HG03521 (cell line): ENCODE results near the gene KCNS1.
"Not testable (repeated sequence)": the region's sequence is repeated elsewhere in the genome, so short reads cannot be mapped to it uniquely, and the experiment has no call there.

Source experiments
- ATAC-seq: cut with Tn5 transposase; IDR thresholded peaks from one replicate; pipeline ENCODE4 v1.9.1; 2021; ENCODE audit warnings: mild to moderate bottlenecking, moderate library complexity; ENCODE audit not compliant: unreplicated experiment

Gene KCNS1

DNA sequence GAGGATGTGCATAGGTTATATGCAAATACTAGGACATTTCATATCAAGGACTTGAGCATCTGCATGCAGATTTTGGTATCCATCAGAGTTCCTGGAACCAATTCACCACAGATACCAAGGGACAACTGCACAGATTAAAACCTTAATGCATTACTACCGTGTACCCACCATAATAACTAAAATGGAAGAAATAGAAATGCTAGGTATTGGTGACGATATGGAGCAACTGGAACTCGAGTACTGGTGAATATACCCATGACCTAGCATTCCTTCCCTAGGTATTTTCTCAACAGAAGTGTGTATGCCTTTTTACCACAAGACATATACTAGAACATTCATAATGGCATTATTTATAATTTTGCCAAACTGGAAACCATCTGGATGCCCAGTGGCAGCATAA lies 18.5 kb downstream of the KCNS1 start:
- ATAC-seq: no peak

DNA sequence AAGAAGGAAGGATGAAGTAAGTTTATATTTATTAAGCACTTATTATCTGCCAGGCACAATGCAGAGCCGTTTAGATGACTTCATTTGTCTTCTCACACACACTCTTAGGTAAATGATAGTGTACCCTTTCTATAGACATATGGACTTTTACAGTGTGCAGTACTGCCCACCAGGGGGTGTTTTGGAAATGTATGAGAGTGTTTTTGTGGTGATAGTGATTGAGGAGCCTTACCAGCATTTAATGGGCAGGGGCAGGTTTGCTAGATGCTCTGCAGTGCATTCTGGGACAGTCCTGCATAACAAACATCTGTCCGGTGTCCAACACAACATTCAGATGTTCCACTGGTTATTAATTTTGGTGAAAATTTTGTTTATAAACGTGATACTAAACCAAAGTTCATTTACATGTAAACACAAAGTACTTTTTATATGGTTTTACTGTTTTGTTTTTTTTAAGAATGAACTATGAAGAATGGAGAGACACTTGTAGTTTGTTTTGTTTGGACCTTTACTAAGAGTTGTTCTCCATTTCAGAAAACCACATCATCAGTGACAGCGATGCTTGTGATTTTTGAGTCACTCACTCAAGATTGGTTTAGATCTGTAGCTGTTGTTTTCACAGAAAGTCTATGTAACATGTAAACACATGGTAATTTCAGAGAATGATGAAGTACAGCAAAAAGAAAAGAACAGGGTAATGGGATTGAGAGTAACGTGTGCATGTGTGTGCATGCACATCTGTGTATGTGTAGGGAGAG lies 19.9 kb downstream of the KCNS1 start:
- ATAC-seq: no peak

DNA sequence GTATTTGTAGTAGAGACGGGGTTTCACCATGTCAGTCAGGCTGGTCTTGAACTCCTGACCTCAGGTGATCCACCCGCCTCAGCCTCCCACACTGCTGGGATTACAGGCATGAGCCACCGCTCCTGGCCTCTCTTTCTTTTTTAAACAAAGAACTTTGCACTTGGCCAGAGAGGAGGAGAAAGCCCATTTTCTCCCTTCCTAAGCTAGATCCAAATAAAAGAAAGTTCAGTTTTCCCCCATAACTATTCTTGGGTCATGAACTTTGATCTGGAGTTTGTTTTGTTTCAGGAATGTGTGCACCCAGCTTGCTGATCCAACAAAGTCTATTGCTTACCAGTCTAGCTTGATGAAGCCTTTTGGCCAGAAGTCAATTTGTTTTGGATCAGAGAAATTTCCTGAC lies 23.4 kb downstream of the KCNS1 start:
- no peak for ATAC-seq

DNA sequence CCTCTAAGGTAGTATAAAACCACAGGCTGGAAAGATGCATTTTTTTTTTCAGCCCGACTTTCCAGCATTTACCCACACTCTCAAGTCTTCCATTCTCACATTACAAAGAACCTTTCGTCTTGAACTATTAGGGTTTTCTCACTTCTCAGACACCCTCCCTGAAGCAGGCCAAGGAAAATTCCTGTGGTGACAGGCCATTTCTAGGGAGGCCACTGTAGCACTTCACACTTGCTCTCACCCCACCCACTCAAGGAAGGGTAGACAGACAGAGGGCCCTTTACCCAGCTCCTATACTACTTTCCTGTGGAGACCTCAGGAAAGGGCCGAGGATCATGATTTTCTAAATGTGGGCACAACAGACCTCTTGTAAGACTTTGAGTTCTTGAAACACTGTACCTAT lies 27.7 kb downstream of the KCNS1 start:
- ATAC-seq: no peak

DNA sequence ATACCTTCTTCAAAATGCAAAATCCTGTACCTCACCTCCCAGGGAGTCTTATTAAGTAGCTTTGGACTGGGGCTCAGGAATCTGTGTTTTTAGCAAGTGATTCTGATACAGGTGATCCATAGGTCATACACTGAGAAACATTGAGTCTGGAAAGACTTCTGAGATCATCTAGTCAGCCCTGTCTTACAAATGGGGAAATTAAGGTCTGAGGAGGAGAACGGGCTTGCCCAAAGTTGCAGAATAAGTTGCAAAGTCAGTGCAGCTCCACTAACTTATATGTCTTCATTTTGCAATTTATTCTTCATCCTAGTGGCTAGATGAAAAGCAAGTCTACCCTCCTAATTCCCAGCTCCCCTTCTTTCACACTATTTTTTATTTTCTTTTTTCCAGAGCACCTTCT lies 28.9 kb downstream of the KCNS1 start:
- ATAC-seq: no peak

DNA sequence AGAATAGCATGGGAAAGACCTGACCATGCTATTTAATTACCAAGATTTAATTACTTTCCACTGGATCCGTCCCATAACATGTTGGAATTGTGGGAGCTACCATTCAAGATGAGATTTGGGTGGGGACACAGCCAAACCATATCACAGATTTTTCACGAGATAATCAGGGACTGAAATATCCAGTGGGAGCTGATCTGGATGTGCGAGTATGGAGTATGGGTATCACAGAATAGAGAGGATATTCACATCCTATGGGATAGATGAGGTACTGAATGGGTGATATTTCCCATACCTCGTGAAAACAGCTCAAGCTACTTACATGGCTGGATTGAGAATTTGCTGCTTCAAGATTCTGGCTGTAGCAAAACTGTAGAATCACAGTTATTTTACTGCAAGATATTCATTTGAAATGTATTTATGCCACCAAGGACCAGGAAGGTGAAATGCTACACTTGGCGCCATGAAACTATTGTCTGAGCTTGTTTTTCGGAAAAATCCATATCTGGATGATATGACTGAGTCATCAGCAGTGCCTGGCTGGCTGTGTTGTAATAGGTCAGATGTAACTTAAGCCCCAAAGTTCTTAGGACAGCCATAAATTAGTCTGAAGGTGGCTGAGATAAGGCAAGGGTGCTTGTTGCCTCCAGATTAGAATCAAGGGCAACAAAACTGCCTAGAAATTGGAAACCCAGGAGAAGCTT lies 29.8 kb downstream of the KCNS1 start:
- no peak for ATAC-seq

DNA sequence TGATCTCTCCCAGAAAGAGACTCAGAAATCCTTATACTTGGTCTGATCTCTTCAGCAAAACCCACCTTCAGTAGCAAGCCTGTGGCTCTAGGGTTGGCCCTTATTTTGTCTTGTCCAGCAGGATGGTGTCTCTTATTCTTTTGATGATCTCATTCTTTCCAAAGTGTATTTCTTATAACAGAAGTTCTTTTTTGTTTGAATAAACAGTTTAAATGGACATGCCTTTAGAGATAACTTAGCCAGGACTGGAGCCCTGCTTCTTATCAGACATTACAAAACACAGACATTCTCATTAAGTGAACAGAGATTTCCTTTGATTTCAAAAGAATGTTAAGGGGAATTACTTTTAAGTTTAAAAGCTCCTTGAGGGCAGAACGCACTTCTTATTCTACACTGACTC lies 31.7 kb downstream of the KCNS1 start:
- ATAC-seq: no peak

DNA sequence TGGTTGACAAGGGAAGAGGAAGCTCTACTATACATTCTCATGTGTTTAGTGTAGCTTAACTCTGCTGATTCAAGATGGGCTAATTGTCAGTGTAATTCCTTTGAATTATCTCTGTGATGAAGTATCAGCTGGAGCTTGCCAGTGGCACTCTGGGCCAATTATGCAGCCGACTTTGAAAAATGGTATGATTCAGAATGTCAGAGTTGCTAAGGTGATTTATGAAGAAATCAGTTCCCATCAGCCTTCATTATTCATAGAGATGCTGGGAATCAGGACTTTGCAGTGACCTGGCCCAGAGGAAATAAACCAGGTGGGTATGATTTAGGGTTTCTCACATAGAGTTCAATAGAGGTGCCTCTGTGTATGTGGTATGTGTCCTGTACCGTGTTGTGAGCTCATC lies 33.4 kb downstream of the KCNS1 start:
- ATAC-seq: no peak

DNA sequence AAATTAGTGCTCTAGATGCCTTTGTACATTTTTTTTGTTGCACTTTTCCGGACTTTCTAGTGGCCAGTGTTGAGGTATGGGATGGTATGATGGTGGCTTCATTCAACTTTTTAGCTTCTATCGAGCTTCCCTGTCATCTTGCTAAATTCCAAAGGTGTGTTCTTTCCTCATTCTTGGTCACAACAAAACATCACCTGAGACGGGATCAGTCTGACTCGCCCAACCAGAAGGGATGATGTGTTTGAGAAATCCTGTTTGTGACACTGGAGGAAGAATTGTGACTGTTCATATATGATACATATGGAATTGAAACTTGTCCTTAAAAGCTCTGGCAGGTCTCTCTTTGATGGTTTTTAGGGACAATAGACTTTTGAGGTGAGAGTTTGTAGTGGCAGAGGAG lies 33.8 kb downstream of the KCNS1 start:
- ATAC-seq: no peak

DNA sequence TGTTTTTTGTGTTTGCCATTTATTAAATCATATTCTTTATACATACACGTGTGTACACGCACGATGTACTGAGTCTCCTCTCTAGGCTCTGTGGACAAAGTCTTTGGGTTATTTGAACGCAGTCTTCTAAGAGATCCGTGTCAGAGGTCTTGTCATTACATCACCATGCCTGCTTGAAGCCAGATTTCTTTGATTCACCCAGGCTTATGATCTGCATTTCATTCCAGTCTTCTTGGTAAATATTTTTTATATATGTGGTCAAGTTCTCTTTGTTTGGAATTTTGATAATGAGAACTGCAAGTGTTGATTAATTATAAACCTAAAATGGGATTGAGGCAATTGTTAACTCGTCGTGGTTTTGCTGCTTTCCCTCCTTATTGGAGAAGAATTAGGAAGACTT lies 34.6 kb downstream of the KCNS1 start:
- ATAC-seq: no peak

DNA sequence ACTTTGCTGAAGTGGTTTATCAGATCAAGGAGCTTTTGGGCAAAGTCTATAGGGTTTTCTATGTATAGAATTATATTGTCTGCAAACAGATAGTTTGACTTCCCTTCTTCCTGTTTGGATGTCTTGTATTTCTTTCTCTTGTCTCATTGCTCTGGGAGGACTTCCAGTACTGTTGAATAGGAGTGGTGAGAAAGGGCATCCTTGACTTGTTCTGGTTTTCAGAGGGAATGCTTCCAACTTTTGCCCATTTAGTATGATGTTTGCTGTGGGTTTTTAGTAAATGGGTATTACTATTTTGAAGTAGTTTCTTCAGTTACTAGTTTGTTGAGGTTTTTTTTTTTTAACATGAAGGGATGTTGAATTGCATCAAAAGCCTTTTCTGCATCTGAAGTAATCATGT lies 36.1 kb downstream of the KCNS1 start:
- ATAC-seq: no peak

DNA sequence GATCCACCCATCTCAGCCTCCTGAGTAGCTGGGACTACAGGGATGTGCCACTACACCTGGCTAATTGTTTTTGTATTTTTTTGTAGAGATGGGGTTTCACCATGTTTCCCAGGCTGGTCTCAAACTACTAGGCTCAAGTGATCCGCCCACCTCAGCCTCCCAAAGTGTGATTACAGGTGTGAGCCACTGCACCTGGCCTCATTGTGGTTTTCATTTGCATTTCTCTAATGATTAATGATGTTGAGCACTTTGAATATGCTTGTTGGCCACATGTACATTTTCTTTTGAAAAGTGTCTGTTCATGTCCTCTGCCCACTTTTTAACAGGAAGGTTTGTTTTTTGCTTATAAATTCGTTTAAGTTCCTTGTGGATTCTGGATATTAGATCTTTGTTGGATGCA lies 37.8 kb downstream of the KCNS1 start:
- ATAC-seq: not testable (repeated sequence)

DNA sequence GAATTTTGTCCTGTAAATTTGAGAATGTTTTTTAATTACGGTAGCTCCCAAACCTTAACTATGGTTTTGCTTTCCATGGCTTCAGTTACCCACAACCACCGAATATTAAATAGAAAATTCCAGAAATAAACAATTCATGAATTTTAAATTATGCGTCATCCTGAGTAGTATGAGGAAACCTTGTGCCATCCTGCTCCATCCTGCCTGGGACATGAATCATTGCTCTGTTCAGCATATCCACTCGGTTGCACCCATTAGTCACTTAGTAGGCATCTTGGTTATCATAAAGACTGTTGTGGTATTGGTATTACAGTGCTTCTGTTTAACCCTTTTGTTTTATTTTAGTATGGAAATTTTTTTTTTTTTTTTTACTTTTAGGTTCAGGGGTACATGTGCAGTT lies 39.7 kb downstream of the KCNS1 start:
- no peak for ATAC-seq

DNA sequence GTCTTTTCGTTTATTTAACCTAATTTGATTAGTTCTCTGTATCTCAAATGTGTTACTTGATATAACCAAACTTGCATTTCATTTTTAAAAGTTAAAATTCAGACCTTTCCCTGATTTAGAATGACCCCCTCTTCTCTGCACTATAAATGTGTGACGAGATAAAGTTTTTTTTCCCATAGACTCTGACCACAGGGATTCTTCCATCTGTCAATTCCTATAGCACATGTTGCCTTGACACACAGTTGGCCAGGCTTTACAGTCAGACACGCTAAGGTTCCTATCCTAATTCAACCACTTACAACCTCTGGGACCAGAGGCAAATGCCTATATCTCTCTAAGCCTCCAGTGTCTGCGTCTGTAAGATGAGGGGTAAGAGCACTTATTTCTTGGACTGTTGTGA lies 40.6 kb downstream of the KCNS1 start:
- no peak for ATAC-seq

DNA sequence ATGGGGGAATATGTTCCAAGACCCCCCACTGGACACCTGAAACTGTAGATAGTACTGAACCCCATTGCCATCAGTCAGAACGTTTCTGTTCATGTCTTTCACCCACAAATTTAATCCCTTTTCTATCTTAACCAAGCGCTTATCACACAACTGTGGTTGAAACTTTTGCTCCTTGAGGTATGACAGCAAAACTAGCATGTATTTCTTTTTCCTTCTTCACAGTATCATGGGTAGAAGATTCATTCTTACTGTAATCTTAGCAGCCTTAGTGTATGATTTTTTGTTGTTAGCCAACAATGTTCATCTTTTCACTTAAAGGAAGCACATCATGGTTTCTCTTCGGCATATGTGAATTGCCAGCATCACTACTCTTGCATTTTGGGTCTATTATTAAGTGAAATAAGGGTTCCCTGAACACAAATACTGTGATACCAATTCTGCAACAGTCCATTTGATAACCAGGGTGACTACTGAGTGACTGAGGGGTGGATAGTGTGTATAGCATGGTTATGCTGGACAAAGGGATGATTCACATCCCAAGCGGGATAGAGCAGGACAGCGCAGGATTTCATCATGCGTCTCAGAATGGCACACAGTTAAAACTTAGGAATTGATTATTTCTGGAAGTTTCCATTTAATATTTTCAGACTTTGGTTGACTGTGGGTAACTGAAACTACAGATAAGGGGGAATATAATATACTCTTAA lies 41.8 kb downstream of the KCNS1 start:
- ATAC-seq: no peak

DNA sequence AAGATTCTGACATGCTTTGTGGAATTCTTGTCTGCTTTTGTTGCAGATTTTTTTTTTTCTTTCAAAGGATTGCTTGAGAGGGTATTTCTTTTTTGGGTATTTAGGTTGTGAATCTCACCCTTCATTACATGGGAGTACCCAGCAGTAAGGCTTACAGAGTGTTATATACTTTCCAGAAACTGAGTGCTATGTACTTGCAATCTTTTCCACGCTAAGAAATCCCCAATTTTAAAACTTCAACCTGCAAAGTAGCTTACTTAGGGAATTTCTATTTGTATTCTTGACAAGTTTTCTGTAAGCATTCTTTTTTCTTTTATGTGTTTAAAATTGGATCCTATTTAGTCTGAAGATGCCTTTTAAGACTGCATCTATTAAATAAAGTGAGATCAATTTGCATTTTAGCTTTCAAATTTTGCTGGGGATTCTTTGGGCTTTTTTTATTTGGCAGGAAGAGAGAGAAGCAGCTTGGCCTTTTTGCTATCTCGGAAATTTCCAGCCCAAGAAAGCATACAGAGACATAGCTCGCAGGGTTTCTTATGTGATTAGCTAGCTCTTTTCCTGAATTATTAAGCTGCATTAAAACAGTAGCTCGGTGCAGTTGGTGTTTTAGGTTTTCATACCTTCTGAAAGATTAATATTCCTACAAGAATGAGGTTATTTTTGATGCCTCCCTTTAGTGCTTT lies 42.6 kb downstream of the KCNS1 start:
- no peak for ATAC-seq

DNA sequence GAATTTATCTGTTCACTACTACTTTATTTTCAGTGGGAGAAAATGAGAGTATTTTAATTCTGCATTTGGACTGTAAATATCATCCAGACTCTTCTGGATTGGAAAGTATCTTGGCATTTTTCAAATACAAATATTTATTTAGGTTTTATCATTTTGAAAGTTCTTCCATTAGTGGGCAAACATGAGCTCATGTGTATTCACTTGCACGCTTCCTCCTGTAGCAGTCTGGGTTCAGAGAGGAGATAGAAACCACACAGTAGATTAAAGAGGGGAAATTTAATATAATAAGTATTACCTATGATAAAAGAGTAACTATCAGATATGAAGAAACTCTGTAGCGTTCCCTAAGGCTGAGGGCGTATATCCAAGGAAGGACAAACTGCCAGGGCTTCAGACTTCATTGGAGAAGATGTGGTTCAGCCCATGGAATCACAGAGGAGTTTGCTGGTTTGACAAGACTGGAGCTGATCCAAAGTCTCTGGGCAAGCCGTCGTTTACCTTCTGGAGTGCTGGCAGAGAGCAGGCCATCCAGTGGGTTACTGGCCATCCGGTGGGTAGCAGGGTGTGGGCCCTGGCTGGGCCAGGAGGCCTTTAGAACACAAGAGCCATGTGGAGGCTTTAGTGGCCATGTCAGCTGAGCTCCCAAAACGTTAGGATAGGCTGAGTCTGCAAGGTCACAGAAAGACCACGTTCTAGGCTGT lies 44.3 kb downstream of the KCNS1 start:
- ATAC-seq: no peak

DNA sequence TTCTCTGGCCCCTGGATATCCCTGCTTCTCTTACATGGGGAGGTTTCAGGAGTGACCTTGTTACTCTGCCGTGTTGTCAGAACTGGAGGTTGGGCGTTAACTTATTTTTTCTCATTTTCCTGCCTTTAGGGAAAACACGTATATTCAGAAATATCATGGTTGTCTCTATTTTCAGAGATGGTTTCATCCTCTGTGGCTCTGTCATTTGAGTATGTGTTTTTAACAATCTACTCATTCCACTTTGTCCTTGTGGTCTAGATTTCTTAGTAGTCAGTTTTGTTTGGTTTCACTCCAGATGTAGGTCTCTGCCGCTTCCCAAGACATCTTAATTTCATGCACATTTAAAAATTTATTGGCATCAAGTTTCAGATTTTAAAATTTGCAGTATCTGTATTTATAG lies 45.9 kb downstream of the KCNS1 start:
- ATAC-seq: no peak

DNA sequence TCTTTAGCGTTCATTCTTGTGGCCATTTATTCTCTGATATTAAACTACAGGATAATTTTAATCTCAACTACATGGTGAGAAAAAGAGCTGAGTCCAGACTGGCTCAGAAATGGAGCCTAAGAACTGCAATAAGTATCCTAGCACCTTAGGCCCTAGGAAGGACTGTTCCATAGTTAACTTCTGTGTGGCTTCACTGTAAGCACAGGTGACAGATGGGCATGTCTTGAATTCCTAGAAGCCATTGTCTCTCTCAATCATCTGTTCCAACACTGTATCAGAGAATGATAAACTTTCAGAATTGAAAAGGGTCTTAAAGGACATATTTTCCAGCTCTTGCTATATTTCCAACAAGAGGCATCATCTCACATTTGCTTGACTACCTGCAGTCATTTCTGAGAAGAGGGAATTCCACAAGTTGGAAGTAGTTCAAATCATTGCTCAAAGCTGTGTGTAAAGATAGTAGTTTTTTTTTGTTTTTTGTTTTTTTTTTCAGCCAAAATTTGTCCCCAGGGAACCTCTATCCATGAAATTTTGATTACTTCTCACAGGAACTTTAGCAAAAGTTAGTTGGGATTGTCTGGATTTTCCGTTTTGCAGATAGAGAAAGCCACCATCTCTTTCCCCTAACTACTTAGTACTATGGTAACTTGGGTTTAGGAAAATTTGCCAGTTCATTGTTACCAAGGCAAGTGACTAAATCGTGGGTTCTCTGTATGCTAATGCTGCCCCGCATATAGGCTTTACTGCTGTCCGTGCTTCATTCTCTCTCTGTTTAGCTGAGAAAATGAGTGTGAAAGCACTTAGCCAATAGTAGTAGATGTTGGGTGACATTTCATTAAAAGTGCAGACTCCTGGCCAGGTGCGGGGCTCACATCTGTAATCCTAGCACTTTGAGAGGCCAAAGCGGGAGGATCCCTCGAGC lies 47.2 kb downstream of the KCNS1 start:
- no peak for ATAC-seq
